ENCODE measurements around the gene IFNA1.

IFNA1 gene

DNA sequence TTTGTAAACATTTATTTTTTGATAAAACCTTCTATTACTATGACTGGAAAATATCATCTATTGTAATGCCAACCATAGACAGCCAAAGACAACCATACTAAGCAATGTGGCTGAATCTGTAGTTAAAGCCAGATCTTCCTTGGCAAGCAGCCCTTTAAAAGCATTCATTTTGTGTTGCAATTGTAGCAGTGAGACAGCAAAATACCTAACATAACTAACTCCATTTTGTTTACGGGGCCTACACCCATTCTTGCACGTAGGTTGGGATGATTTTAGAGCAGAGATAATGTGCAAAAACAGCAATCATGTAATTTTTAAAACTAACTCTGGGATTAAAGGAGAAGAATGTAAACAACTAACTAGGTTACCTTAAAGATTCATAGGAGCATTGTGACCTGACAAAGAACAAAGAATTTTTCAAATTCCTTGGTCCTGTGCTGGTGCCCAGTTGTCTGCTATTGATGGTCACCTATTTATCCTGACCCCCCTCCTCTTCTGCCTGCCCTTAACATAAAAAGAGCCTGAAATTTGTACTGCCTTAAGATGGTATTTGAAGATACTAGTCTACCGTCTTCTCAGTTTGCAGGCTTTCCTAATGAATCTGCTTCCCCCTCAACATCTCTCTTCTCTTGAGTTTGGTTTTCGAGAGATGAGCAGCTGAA lies 10.6 kb downstream of the IFNA1 start (continued):
- TF ChIP-seq ZNF571 (tag by site-specific recombination; IDR thresholded peaks at IDR 0.05) = no peak
- TF ChIP-seq, protein P1, sequence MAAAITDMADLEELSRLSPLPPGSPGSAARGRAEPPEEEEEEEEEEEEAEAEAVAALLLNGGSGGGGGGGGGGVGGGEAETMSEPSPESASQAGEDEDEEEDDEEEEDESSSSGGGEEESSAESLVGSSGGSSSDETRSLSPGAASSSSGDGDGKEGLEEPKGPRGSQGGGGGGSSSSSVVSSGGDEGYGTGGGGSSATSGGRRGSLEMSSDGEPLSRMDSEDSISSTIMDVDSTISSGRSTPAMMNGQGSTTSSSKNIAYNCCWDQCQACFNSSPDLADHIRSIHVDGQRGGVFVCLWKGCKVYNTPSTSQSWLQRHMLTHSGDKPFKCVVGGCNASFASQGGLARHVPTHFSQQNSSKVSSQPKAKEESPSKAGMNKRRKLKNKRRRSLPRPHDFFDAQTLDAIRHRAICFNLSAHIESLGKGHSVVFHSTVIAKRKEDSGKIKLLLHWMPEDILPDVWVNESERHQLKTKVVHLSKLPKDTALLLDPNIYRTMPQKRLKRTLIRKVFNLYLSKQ (tag by site-specific recombination; IDR thresholded peaks at IDR 0.05; ENCODE audit: borderline replicate concordance) = no peak

DNA sequence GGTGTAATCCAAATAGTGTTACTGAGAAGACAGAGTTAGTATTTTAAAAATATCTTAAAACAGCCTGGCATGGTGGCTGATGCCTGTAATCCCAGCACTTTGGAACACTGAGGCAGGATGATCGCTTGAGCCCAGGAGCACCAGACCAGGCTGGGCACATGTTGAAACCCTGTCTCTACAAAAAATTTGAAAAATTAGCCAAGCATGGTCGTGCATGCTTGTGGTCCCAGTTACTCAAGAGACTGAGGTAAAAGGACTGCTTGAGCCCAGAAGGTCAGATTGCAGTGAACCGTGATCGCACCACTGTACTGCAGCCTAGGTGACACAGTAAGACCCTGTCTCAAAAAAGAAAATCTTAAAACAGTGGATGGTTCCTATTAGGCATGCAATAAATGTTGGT lies 12.4 kb downstream of the IFNA1 start:
- CTCF ChIA-PET = interaction anchor here (1.3 to 5.2 kb wide), 4 partner anchors 17 to 135 kb away, joined by 6 to 64 read pairs (median 17); no protein-coding TSS in a partner anchor

More for the DNA sequence above, 12.4 kb downstream of the IFNA1 start:
- Histone ChIP-seq H3K9me3 (ENCODE audit: control insufficient read depth, insufficient read depth, low read depth, low read length) (no peaks in the 10 kb centered on the region), H3K36me3 (ENCODE audit: control insufficient read depth in 2 of 2, insufficient read depth in 1 of 2, low read length in 2 of 2) (no peaks in the 10 kb centered on the region), H3K4me1 (ENCODE audit: control insufficient read depth, insufficient read depth, low read length) (no peaks in the 10 kb centered on the region), H3K27ac (ENCODE audit: extremely low read depth, low read depth, low read length) (no peak overlapping the region), H3K4me3 (ENCODE audit: low read depth, low read length) (no peak overlapping the region)
- TF ChIP-seq ZNF513 (tag by site-specific recombination; IDR thresholded peaks at IDR 0.05) = no peak
- TF ChIP-seq ZNF157 (tag by site-specific recombination; IDR thresholded peaks at IDR 0.05) = no peak
- no peak for TF ChIP-seq ZNF701 (tag by site-specific recombination; IDR thresholded peaks at IDR 0.05)
- no peak for TF ChIP-seq HOXC10 (CRISPR knock-in tag; IDR thresholded peaks at IDR 0.05)
- no peak for TF ChIP-seq ZNF184 (tag by site-specific recombination; IDR thresholded peaks at IDR 0.05)
- no peak for TF ChIP-seq ZNF555 (tag by site-specific recombination; conservative IDR thresholded peaks at IDR 0.05)
- no peak for TF ChIP-seq ZSCAN16 (tag by site-specific recombination; IDR thresholded peaks at IDR 0.05)
- no peak for TF ChIP-seq ZNF433 (tag by site-specific recombination; IDR thresholded peaks at IDR 0.05; ENCODE audit: low read depth)
- TF ChIP-seq, protein P2, sequence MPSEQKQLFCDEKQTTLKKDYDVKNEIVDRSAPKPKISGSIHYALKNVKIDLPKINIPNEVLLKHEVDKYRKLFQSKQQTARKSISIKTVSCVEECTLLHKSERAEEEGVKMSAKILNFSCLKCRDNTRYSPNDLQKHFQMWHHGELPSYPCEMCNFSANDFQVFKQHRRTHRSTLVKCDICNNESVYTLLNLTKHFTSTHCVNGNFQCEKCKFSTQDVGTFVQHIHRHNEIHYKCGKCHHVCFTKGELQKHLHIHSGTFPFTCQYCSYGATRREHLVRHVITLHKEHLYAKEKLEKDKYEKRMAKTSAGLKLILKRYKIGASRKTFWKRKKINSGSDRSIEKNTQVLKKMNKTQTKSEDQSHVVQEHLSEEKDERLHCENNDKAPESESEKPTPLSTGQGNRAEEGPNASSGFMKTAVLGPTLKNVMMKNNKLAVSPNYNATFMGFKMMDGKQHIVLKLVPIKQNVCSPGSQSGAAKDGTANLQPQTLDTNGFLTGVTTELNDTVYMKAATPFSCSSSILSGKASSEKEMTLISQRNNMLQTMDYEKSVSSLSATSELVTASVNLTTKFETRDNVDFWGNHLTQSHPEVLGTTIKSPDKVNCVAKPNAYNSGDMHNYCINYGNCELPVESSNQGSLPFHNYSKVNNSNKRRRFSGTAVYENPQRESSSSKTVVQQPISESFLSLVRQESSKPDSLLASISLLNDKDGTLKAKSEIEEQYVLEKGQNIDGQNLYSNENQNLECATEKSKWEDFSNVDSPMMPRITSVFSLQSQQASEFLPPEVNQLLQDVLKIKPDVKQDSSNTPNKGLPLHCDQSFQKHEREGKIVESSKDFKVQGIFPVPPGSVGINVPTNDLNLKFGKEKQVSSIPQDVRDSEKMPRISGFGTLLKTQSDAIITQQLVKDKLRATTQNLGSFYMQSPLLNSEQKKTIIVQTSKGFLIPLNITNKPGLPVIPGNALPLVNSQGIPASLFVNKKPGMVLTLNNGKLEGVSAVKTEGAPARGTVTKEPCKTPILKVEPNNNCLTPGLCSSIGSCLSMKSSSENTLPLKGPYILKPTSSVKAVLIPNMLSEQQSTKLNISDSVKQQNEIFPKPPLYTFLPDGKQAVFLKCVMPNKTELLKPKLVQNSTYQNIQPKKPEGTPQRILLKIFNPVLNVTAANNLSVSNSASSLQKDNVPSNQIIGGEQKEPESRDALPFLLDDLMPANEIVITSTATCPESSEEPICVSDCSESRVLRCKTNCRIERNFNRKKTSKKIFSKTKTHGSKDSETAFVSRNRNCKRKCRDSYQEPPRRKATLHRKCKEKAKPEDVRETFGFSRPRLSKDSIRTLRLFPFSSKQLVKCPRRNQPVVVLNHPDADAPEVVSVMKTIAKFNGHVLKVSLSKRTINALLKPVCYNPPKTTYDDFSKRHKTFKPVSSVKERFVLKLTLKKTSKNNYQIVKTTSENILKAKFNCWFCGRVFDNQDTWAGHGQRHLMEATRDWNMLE (tag by site-specific recombination; conservative IDR thresholded peaks at IDR 0.05; ENCODE audit: low read depth) = no peak
- no peak for TF ChIP-seq ZNF350 (tag by site-specific recombination; IDR thresholded peaks at IDR 0.05)
- TF ChIP-seq ZNF830 (tag by site-specific recombination; IDR thresholded peaks at IDR 0.05; ENCODE audit: low read depth) = no peak
- TF ChIP-seq, protein P3, sequence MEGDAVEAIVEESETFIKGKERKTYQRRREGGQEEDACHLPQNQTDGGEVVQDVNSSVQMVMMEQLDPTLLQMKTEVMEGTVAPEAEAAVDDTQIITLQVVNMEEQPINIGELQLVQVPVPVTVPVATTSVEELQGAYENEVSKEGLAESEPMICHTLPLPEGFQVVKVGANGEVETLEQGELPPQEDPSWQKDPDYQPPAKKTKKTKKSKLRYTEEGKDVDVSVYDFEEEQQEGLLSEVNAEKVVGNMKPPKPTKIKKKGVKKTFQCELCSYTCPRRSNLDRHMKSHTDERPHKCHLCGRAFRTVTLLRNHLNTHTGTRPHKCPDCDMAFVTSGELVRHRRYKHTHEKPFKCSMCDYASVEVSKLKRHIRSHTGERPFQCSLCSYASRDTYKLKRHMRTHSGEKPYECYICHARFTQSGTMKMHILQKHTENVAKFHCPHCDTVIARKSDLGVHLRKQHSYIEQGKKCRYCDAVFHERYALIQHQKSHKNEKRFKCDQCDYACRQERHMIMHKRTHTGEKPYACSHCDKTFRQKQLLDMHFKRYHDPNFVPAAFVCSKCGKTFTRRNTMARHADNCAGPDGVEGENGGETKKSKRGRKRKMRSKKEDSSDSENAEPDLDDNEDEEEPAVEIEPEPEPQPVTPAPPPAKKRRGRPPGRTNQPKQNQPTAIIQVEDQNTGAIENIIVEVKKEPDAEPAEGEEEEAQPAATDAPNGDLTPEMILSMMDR (tag by site-specific recombination; IDR thresholded peaks at IDR 0.05) = no peak
- TF ChIP-seq ZNF768 (tag by site-specific recombination; IDR thresholded peaks at IDR 0.05) = no peak
- no peak for TF ChIP-seq ZNF133 (tag by site-specific recombination; IDR thresholded peaks at IDR 0.05)
- POLR2A ChIA-PET = no interaction called here

Measured in HEK293 (cell line).